Liver (tissue), 9 donors: ENCODE measurements around the gene STIM2. TPM values are rescaled to one million over a fixed set of nuclear protein-coding genes. Genes with fewer than 3 reads are reported as not detected.

Experiments used
- DNase-seq: peaks from one replicate; pipeline ENCODE4 v3.0.0-alpha.2; 2017; ENCODE audit warnings: low spot score
- H3K27ac ChIP-seq, 2 donors: one replicate each; pipeline ENCODE4 v1.7.0; 2013; ENCODE audit warnings: inconsistent platforms in 2 of 2, low read length in 2 of 2, control low read depth in 1 of 2, low read depth in 1 of 2, mild to moderate bottlenecking in 1 of 2
- H3K27me3 ChIP-seq, 4 donors: one replicate each; pipeline versions ENCODE4 v1.6.1 to v1.7.0; 2013; ENCODE audit warnings: low read length in 3 of 4, inconsistent platforms in 1 of 4, mild to moderate bottlenecking in 1 of 4, moderate library complexity in 1 of 4; ENCODE audit not compliant: control insufficient read depth in 4 of 4, insufficient read depth in 4 of 4
- H3K36me3 ChIP-seq, 4 donors: one replicate each; pipeline versions ENCODE4 v1.6.1 to v1.7.0; 2013; ENCODE audit warnings: low read length in 3 of 4, mild to moderate bottlenecking in 3 of 4, low read depth in 1 of 4, moderate library complexity in 1 of 4; ENCODE audit not compliant: control insufficient read depth in 4 of 4, insufficient read depth in 3 of 4
- H3K4me1 ChIP-seq, 4 donors: one replicate each; pipeline versions ENCODE4 v1.6.1 to v1.7.0; 2013; ENCODE audit warnings: low read length in 3 of 4, mild to moderate bottlenecking in 3 of 4, moderate library complexity in 1 of 4; ENCODE audit not compliant: control insufficient read depth in 4 of 4, insufficient read depth in 4 of 4
- H3K4me3 ChIP-seq, 3 donors: one replicate each; pipeline versions ENCODE4 v1.6.1 to v1.7.0; 2013; ENCODE audit warnings: low read length in 3 of 3, control low read depth in 1 of 3, low read depth in 1 of 3, mild to moderate bottlenecking in 1 of 3
- H3K9ac ChIP-seq, 2 donors: one replicate each; pipeline ENCODE4 v1.7.0; 2013; ENCODE audit warnings: low read length in 2 of 2, mild to moderate bottlenecking in 2 of 2, moderate library complexity in 2 of 2, control low read depth in 1 of 2, low read depth in 1 of 2
- H3K9me3 ChIP-seq, 4 donors: one replicate each; pipeline versions ENCODE4 v1.6.1 to v1.7.0; 2013; ENCODE audit warnings: low read length in 3 of 4; ENCODE audit not compliant: control insufficient read depth in 4 of 4
- ATF3 ChIP-seq: IDR thresholded peaks from 2 replicates; pipeline ENCODE4 v1.6.1; 2016; ENCODE audit warnings: antibody characterized with exemption
- CTCF ChIP-seq: fragments of 150-350 bp; IDR thresholded peaks from 2 replicates; pipeline ENCODE4 v1.5.1; 2017; ENCODE audit warnings: improper control_type of control experiment, low read depth, low read length; ENCODE audit not compliant: missing input control
- EGR1 ChIP-seq, 2 donors: IDR thresholded peaks; 2 replicates each; pipeline ENCODE4 v1.6.1; 2016 to 2018; ENCODE audit warnings: antibody characterized with exemption in 2 of 2, low read depth in 2 of 2
- FOXA2 ChIP-seq: IDR thresholded peaks from 2 replicates; pipeline ENCODE4 v1.6.1; 2016; ENCODE audit warnings: antibody characterized with exemption
- HNF4G ChIP-seq: IDR thresholded peaks from 2 replicates; pipeline ENCODE4 v1.6.1; 2016; ENCODE audit warnings: antibody characterized with exemption
- MAX ChIP-seq: IDR thresholded peaks from 2 replicates; pipeline ENCODE4 v1.6.1; 2016; ENCODE audit warnings: antibody characterized with exemption
- RAD21 ChIP-seq, 2 donors: IDR thresholded peaks; 2 replicates each; pipeline ENCODE4 v1.6.1; 2016; ENCODE audit warnings: antibody characterized with exemption in 2 of 2, mild to moderate bottlenecking in 2 of 2
- REST ChIP-seq: IDR thresholded peaks from 2 replicates; pipeline ENCODE4 v1.6.1; 2016; ENCODE audit warnings: antibody characterized with exemption, mild to moderate bottlenecking
- WGBS: extraction: QIAGEN DNeasy Blood & Tissue Kit; methylation state at CpG from one replicate; pipeline ENCODE4 v1.1.7; 2013; 5-methylcytosine and 5-hydroxymethylcytosine counted together
- polyA plus RNA-seq, 2 donors: library from polyadenylated mRNA; stranded (reverse) in 1 of 2; unstranded in 1 of 2; fragments of 200-250 nt in 1 of 2; fragments of >200 nt in 1 of 2; fragmentation: Nextera tagmentation in 1 of 2; extraction: Ambion mirVana in 1 of 2; gene quantifications; one replicate each; pipeline versions ENCODE4 v1.2.1 to v1.2.3, GENCODE V29; 2013 to 2015
- total RNA-seq, 2 donors: library from RNA; depleted of rRNA; stranded (reverse); fragments of >200 nt; gene quantifications; one replicate each; pipeline ENCODE4 v1.2.3, GENCODE V29; 2014
- donor health status: healthy.
- donor health status: healthy.
- donor health status: healthy.
- donor health status: healthy.
- donor health status: healthy.

The STIM2 gene
- total and polyA plus RNA-seq, 4 donors = 5.4 to 11.1 (median 6.9) TPM

- Histone ChIP-seq H3K36me3 (no peaks in the 10 kb centered on the region), H3K9me3 (peaks cover 0 to under 1% (median 0%) of the 10 kb centered on the region in 4 donors), H3K27ac (no peak overlapping the region), H3K9ac (no peak overlapping the region), H3K27me3 (no peaks in the 10 kb centered on the region), H3K4me3 (no peak overlapping the region), H3K4me1 (no peaks in the 10 kb centered on the region)
- TF ChIP-seq ATF3 (no peak), HNF4G (no peak), EGR1 (IDR thresholded peaks at IDR 0.05; ENCODE audit: low read depth in 2 of 2) (no peak), REST (no peak), MAX (no peak), CTCF (no peak), RAD21 (IDR thresholded peaks at IDR 0.05) (no peak)
- no peak for DNase-seq
- WGBS = 71% methylated on average over 2 of the region's 2 CpGs
Measured at GRCh38 chr4:26955241-26955640, 94.6 kb downstream of the STIM2 start.

GRCh38 chr4:26958925-26959653, 98.4 kb downstream of the STIM2 start:
- 92% methylated on average over 4 of the region's 4 CpGs for WGBS

More at GRCh38 chr4:26958925-26959653, 98.4 kb downstream of the STIM2 start:
- H3K27ac ChIP-seq = no peak overlapping the region
- no peaks in the 10 kb centered on the region for H3K9me3 ChIP-seq
- H3K4me1 ChIP-seq = no peaks in the 10 kb centered on the region
- no peak overlapping the region for H3K4me3 ChIP-seq
- H3K27me3 ChIP-seq = no peaks in the 10 kb centered on the region
- TF ChIP-seq FOXA2 (no peak), CTCF (no peak)
- DNase-seq = no peak
- no peaks in the 10 kb centered on the region for H3K36me3 ChIP-seq
- no peak overlapping the region for H3K9ac ChIP-seq
